ENCODE results near the gene NHERF1.

DNA sequence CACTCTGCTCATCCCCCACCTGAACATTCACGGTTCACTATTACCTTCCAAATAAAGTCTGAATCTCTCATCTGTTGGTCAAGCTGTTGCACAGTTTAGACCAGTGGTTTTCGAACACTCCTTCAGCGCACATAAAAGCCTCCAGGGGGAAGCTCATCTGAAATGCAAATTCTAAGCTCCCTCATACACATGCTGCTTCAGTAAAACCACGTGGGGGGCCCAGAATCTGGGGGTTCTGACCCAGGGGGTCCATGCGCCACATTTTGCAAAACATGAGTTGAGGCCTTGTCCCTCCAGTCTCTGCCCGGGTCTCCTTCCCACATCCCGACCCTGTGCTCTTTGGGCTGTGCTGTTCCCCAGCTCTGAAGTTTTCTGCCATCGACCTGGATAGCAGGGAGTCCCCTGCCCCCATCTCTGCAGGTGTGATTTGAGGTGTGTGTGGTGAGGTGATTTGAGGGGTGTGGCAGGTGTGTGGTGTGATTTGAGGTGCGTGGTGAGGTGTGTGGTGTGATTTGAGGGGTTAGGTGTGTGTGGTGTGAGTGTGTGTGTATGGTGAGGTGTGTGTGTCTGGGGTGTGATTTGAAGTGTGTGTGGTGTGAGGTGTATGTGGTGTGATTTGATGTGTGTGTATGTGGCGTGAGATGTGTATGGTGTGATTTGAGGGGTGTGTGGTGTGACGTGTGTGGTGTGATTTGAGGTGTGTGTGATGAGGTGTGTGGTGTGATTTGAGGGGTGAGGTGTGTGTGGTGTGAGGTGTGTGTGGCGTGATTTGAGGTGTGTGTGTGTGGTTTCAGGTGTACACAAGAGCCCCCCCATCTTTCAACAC lies 16.2 kb upstream of the NHERF1 start:
- TF ChIP-seq YY1 (IDR thresholded peaks at IDR 0.05; ENCODE audit: low read depth) (no peak), ZBTB7A (IDR thresholded peaks at IDR 0.05; ENCODE audit: low read depth) (no peak), TAF1 (IDR thresholded peaks at IDR 0.05; ENCODE audit: low read depth) (no peak)
